ENCODE data around the gene VMO1.
A peak's percentile ranks its signal among the peaks of the same experiment; 100 is the strongest.
"Not testable (repeated sequence)": the region's sequence is repeated elsewhere in the genome, so short reads cannot be mapped to it uniquely, and the experiment has no call there.

Gene VMO1, protein sequence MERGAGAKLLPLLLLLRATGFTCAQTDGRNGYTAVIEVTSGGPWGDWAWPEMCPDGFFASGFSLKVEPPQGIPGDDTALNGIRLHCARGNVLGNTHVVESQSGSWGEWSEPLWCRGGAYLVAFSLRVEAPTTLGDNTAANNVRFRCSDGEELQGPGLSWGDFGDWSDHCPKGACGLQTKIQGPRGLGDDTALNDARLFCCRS

DNA sequence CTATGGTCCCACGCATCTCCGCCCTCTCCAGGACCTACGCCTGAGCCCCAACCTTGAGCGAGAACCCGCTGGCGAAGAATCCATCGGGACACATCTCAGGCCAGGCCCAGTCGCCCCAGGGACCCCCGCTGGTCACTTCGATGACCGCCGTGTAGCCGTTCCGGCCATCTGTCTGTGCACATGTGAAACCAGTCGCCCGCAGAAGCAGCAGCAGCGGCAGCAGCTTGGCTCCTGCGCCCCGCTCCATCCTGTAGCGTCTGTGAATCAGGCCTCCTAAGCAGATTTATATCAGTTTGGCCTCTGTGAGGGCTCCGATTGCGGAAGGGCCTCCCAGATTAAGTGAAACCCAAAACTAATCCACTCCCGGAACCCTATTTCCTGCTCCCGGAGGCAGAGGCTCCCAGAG is at the start of gene VMO1:
TSS of gene VMO1 (minus strand) at position 259 of the 406 bp plus-strand sequence. CDS start at position 247, 12 bp downstream.
- DNase-seq = no peak

DNA sequence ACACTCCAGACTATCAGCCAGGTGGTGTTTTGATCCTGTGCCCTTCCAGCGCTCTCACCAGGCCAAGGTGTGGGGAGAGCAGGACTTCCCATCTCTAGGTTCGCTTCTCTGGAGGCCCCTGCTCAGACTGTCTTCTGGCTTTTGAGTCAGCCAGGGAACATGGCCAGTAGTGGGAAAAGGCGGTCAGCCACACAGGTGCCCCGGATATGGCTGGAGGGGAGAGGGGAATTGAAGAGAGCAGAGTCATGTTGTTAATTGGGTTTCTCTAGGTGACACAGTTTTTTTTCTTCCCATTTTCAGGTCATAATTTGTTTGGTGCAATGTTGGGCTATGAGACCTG is 48.5 kb upstream of the VMO1 start:
- DNase-seq = no peak

DNA sequence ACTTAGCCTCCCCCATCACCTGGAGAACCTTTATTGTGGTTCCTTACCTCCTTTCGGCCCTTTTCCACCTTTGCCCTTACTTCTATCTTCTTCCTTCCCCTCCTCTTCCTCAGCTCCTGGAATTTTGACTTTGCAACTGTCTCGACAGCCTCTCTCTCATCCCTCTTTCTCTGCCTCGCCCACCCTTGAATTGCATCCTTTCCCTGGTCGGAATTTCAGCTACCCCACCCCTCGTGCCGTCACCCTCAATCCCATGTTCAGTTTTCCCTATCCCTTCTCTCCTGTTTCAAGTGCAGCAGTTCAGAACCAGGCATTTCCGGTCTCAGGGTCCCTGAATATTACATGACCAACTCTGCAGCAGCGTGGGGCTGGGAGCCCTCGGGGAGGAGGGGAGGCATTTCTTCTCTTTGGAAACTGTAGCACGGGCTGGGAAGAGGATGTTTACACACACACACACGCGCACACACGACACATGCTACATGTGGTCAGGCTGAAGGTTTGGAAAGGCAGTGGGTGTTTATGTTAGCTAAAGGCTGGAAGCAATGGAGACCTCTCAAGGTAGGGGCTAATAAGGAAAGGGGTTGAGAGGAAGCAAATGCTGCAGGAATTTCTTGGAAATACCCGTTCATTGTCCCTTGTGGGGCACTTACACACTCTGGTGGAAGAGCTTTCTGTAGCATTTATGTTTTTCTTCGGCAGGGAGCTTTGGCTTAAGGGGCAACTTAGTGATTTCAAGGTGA is 47.9 kb upstream of the VMO1 start:
- peak; percentile 65 for DNase-seq

DNA sequence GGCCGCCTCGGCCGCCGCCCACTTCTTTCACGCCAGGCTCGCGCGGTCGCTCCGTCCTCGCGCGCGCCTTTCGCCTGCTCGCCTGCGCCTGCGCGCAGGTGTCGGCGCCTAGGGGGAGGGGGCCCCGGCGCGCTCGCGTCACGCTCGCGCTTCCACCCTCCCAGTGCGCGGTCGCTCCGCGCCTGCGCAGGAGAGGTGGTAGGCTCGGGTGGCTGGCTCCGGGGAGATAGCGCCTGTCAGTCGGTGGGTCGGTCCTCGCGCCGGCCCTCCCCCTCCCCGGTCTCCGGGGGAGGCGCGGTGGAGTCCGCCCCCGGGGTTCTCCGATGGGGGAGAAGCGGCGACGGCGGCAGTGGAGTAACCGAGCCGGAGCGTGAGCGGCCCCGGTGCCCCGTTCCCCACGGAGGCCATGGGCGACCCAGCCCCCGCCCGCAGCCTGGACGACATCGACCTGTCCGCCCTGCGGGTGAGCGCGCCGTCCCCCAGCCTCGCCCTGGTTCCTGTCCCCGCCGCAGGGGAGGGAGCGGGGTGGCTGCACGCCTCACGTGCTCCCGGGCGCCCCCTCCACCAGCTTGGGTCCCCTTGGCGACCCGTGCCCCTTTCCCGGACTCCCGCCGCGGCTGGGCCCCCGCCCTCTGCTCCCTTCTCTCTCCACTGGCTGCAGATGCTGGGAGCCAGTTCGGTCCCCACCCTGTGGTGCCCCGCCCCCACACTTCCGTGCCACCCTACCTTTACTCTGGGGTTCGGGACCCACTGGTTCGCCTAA is 47.2 kb upstream of the VMO1 start, which contains the start of gene MINK1:
TSS of gene MINK1 (plus strand) at position 163 of the 763 bp plus-strand sequence. CDS start at position 407, 244 bp downstream.
- DNase-seq = peak; percentile 91

DNA sequence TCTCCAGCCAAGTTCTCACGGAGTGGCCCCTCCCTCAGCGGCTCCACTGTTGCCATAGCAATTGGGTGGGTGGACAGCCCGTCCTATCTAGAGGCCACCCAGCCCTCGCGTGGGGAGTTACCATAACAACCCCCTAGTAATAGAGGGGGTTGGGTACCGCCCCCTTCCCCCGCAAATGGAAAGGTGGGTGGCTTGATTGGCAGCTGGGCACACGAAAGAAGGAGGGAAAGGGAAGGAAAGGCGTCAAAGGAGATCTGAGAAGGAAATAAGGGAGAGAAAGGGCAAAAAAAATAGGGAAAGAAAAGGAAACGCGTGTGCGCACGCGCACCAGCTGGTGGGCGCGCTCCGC is 46.6 kb upstream of the VMO1 start:
- not testable (repeated sequence) for DNase-seq

DNA sequence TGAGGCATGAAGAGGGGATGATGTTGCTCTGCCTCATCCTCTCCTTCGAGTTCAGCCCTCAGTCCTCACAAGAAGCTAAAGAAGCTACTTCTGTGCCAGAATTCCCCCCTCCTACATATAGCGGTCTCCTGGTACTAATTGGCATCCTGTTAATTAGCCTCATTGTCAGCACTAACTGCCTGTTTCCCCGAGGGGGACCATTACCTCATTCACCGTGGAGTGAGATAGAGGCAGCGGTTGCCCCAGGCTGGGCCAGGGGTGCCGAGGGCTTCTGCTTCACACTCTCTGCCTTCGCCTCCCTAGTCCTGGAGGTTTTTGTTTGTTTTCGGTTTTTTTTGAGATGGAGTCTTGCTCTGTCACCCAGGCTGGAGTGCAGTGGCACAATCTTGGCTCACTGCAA is 41.2 kb upstream of the VMO1 start:
- no peak for DNase-seq

DNA sequence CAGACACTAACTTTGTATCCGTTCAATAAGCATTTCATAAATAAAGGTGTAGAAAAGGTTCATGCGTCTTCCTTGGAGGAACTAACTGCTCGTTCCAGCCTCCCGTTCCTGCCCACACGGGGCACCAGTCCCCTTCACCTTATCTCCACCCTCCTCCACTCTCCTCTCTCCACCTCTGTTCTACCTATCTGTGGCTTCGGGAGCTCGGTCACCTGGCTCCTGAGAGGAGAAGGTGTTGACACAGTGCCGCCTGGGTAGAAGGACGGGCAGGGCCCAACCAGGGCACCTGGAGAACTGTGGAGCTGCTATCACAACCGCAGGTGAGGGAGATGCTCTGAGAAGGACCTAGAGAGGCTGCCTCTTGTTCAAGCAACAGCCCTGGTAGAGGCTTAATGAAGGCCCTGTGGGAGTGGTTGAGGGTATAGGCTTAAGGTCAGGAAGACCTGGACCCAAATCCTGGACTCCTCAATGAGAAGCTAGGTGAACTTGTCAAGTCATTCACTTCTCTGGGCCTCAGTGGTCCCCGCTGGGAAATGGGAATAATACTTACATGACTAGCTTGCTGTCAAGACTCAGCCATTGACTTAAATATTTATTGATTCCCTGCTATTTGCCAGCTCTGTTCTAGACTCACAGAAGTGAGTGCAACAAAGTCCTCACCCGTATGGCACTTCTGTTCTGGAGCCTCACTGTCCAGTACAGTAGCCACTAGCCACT is 37.4 kb upstream of the VMO1 start:
- no peak for DNase-seq

DNA sequence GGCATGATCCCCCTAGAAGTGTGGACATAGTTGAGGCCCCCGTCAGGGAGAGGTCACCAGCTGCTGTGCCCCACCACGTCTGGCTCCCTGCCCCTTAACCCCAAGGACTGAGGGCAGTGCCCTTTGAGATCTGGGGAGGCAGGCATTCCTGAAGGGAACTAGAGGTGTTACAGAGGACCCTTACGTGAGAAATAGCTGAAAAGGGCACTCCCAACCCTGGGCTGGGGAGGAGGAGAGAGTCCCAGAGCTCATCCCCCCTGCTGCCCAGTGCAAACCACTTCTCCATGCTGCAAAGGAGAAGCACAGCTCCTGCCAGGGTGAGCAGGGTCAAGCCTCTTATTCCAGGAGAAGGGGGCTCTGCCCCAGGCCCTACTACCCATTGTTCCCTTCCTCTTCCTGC is 36.7 kb upstream of the VMO1 start:
- DNase-seq = no peak

DNA sequence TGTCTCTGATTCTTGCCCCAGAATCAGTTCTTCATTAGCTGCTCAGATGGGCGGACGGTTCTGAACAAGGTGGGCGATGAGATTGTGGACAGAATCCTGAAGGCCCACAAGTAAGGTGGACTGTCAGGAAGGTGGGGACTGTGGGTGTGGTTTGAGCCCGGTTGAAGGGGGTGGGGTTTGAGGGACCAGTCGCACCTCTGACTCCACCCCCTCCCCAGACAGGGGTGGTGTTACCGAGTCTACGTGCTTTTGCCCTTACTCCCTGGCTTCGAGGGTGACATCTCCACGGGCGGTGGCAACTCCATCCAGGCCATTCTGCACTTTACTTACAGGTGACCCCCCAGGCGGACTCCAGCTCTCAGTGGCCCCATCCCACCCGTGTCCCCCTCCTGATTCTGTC is 32.1 kb upstream of the VMO1 start:
- DNase-seq = no peak

DNA sequence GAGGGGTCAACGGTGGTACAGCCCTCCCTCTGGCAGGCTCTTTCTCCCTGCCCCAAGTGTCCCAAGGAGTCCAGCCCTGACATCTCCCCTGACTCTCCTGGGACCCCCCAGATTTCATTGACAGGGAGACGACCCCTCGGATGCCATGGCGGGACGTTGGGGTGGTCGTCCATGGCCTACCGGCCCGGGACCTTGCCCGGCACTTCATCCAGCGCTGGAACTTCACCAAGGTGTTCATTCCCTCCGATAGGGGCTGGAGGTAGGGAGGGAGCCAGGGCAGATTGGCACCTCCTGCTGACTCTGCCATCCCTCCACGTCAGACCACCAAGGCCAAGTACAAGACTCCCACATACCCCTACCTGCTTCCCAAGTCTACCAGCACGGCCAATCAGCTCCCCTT is 30.7 kb upstream of the VMO1 start:
- DNase-seq = no peak

DNA sequence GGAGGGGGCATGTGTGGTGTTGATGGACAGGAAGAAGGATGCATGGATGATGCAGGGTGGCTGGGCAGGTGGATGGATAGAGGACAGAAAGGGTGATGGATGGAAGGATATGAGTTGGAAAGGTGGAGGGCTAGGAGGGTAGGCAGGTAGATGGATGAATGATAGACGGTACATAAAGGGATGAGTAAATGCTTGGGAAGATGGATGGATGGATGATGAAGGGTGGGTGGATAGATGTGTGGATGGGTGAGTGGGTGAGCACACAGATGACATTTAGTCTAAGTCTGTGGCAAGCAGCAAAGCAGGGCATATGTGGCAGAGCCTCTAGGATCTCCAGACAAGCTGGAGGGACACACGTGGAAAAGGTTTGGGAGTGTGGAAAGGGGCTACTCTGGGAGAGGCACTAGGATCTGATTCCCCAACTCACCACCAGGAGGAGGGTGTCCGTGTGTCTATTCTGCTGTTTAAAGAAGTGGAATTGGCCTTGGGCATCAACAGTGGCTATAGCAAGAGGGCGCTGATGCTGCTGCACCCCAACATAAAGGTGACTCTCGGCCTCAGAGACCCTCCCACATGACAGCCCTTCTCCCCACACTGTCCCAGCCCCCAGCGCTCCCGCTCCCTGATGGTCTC is 29.0 kb upstream of the VMO1 start:
- DNase-seq = no peak

DNA sequence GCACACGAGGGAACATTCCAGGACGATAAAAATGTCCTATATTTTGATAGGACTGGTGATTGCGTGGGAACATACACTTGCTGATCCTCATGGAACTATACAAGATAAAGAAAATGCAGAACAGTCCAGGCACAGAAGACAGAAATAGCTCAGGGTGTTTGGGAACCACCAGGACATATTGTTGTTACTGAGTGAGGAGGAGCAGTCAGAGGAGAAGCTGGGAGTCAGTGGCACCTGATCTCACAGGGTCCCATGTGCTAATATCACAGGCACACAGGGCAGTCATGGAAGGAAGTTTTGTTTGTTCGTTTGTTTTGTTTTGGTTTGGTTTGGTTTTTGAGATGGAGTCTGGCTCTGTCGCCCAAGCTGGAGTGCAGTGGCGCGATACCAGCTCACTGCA is 26.5 kb upstream of the VMO1 start:
- no peak for DNase-seq

DNA sequence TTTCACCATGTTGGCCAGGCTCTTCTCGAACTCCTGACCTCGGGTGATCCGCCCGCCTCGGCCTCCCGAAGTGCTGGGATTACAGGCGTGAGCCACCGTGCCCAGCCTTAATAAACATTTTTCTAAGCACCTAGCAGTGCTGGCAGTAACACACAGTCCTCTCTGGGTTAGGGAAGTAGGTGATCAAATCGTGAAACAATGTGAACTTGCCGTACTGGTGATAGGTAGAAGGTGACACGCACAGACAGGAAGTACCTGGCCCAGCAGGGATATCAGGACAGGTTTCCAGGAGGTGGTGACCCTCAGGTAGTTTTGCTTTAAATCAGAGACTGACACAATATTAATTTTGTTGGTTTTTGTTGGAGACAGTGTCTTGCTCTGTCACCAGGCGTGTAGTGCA is 25.3 kb upstream of the VMO1 start:
- no peak for DNase-seq

DNA sequence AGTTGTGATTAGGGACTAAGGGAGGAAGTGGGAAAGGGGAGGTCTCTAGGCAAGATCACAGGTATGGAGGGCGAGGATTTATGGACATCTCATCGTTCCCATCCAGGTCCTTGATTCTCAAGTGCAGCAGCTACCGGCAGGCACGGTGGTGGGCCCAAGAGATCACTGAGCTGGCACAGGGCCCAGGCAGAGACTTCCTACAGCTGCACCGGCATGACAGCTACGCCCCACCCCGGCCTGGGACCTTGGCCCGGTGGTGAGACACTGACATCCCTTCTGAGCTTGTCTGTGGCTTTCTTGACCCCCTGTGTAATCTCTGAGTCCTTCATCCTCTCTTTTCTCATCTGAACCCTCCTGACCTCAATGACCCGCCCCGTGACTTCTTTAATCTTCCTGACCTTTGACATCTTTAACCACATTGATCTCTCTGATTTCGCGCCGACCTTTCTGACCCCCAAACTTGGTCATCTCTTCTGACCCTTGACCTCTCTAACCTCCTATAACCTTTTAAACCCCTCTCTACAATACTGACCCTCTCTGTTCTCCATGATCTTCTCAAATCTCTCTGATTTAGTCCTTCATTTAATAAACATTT is 24.6 kb upstream of the VMO1 start:
- DNase-seq = no peak

DNA sequence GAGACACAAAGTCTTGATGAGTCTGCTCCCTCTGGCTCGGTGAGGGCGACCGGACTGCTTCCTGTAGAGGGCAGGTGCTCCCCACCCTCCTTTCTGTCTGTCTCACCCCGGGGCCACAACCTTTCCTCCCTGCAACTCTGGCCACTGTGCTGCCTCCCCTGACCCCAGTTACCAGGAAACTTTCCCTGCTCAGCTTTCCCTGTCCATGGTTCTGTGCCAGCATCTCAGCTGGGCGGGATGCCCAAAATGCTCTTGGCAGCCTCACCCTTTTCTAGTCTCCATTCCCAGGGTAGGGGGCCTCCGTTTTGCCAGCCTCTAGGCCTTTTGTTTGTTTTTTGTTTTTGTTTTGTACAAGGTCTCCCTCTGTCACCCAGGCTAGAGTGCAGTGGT is 22.2 kb upstream of the VMO1 start:
- DNase-seq = no peak

DNA sequence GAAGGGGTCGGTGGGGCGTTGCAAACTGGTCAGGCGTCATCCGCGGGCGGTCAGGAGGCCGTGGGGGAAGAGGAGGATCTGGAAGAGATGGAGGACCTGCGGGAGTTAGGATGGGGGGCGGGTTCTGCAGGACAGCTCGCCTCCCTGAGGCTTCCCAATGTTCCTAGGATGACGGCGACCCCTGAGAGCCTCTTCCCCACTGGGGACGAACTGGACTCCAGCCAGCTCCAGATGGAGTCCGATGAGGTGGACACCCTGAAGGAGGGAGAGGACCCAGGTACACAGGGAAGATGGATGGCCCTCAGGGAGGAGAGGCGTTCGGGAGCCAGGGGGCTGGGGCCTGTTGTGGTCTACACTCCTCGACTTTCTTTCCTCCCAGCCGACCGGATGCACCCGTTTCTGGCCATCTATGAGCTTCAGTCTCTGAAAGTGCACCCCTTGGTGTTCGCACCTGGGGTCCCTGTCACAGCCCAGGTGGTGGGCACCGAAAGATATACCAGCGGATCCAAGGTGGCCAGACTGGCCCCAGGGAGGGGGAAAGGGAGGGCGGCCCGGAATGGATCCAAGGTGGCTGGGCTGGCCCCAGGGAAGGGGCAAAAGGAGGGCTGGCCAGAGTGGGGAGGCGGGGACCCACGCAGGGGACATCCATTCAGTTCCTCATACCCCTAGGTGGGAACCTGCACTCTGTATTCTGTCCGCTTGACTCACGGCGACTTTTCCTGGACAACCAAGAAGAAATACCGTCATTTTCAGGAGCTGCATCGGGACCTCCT is 21.6 kb upstream of the VMO1 start:
- DNase-seq = no peak

DNA sequence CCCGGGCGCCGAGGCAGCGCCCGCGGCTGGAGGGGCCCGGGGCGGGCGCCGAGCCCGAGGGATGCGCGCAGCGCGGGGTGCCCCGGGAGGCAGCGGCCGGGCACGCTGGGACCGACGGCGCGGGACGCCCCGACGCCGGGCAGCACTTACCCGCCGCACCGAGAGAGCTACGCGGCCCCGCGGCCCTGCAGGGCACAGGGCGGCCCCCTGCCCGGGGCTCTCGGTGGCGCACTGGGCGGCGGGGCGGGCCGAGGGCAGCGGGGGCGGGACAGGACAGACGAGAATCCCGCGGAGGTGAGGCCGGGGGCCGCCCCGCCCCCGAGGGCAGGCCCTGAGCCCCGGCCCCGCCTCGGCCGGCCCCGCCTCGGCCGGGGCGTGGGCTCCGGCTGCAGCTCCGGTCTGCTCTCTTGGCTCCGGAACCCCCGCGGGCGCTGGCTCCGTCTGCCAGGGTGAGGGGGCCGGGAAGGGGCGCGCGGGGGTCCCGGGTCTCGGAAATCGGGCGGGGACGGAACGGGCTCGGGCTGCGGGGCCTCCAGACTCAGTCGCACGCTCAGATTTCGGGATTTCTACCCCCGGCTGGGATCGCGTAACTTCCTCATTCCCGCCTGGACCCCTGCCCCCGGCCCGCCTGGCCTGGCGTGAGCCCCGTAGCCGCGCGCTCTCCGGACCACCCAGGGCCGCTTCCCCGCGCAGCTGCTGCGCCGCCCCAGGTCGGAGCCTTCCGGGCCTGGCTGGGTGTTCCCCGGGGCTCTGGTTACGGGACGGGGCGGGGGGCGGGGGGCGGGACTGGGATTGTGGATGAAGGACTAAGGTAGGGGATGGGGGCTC is 20.8 kb upstream of the VMO1 start, which contains the start of gene PLD2:
TSS of gene PLD2 (plus strand) at position 376 of the 828 bp plus-strand sequence. CDS start 621 bp downstream, outside the sequence.
- peak; percentile 93 for DNase-seq

DNA sequence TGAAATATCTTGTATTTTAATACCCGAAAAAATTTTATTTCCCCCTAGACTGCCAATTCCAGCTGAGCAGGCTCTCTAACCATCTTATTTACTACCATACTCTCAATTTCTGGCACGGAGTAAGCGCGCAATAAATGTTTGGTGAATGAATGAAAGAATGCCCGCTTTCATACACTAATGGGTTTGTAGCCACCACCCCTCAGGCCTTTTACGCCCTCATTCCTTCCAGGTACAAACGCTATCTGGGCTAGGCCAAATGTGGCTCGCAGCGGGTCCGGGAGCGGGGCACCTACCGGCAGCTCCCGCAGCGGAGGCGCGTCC is 20.3 kb upstream of the VMO1 start:
- no peak for DNase-seq

DNA sequence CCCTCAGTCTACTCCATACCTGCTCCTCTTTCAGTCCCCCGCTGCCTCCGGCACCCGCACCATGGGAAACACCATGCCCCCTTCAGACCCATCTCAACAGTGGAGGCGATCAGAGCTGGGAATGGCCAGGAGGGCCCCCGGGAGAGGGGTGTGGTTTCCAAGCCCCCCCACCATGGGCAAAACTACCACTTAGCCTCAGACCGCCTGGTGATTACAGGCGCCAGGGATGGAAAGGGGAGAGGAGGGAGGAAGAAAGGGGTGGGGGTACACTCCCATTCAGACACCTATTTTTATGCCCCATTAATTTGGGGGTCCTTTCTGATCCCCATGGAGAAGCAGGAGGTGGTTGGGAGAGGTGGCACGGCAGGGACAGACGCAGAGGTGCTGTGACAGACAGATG is 16.1 kb upstream of the VMO1 start, which contains the start of gene C17orf114:
TSS of gene C17orf114 (minus strand) at position 101 of the 400 bp plus-strand sequence.
- DNase-seq = no peak

DNA sequence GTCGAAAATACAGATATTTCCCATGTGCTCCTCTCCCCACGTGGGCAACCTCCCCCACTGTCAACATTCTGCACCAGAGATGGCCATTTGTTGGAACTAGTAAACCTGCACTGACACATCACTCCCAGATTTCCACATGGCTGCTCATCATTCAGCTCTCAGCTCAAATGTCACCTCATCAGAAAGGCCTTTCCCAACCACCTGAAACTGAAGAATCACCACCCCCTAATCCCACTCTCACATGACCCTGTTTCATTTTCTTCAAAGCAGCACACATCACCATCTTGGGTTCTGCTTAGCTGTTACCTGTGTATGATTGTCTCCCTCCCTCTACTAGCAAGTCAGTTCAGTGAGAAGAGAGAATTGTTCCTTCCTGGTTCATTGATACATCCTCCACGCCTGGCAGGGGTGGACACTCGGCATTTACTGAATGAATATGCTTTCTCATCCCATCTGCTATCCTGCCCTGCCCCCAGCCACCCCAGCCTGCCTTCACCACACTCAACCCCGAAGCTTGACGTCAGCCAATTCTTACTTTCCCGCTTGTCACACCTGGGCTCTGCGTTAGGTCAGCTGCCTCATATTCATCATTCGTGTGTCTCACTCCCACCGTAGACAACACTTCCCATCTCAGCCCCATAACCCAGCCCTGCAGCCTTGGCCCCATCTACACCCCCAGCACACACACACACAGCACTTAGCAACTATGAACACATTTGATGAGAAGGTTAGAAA is 14.5 kb upstream of the VMO1 start:
- no peak for DNase-seq

Measured in activated CD8-positive, alpha-beta memory T cell treated with anti-CD3 and anti-CD28 coated beads for 24 hours (primary cell).